Left hindlimb (tissue), 1 donor: Measurements from ENCODE around the gene ZNF165.
"Not testable (repeated sequence)": the region's sequence is repeated elsewhere in the genome, so short reads cannot be mapped to it uniquely, and the experiment has no call there.

Source experiments
- DNase-seq: peaks from one replicate; pipeline ENCODE4 v3.0.0-alpha.2; 2018

Gene ZNF165

GRCh38 chr6:28122283-28122682 lies 41.9 kb downstream of the ZNF165 start:
- DNase-seq = not testable (repeated sequence)

GRCh38 chr6:28124350-28124970 lies 44.1 kb downstream of the ZNF165 start, which contains the start of gene ZSCAN16:
Gene ZSCAN16 (plus strand): TSS chr6:28124609. CDS start chr6:28125444, 835 bp downstream.
- DNase-seq = peak; percentile 85

GRCh38 chr6:28124971-28125353 lies 44.6 kb downstream of the ZNF165 start:
- DNase-seq = no peak

GRCh38 chr6:28125401-28125800 lies 45.0 kb downstream of the ZNF165 start:
- DNase-seq = no peak

- DNase-seq = no peak
Observed at GRCh38 chr6:28134015-28134414, 53.6 kb downstream of the ZNF165 start.

- DNase-seq = no peak
Observed at GRCh38 chr6:28134716-28135115, 54.3 kb downstream of the ZNF165 start.

- DNase-seq = no peak
Observed at GRCh38 chr6:28135393-28135792, 55.0 kb downstream of the ZNF165 start.

GRCh38 chr6:28136585-28137504 lies 56.5 kb downstream of the ZNF165 start:
- peak; percentile 92 for DNase-seq

GRCh38 chr6:28137505-28137981 lies 57.2 kb downstream of the ZNF165 start:
- DNase-seq = no peak
